HG02970 (cell line): ENCODE results near the gene GPR17.

ENCODE experiments used
- ATAC-seq: cut with Tn5 transposase; IDR thresholded peaks from one replicate; pipeline ENCODE4 v1.9.1; 2021; ENCODE audit warnings: mild to moderate bottlenecking, moderate library complexity, moderate number of reproducible peaks; ENCODE audit not compliant: unreplicated experiment, low FRiP score

The GPR17 gene

DNA sequence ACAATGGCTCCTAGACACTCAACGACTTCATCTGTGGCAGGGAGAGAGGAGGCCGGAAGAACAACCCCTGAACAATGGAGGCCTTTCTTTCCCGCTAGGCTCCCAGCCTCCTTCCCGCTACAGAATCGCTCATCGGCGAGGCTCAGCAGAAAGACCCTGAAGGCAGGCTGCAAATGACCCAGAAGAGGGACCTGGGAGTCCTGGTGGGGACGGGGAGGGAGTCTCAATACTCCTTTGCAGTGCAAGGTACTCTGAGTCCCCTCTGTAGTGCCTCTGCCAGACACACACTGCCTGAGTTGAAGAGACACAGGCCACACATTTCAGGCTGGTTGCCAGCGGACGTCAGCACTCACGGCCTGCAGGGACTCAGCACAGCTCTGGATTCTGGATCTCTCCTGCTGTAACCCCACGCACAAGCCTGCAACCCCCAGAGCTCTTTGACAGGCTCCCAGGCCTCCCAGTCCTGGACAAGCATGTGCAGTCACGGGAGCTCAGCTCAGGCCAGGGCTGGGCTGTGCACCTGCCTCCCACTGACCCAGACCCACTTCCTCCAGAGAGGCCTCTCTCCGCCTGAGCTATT, 6.1 kb downstream of the GPR17 start:
- ATAC-seq, result no peak

DNA sequence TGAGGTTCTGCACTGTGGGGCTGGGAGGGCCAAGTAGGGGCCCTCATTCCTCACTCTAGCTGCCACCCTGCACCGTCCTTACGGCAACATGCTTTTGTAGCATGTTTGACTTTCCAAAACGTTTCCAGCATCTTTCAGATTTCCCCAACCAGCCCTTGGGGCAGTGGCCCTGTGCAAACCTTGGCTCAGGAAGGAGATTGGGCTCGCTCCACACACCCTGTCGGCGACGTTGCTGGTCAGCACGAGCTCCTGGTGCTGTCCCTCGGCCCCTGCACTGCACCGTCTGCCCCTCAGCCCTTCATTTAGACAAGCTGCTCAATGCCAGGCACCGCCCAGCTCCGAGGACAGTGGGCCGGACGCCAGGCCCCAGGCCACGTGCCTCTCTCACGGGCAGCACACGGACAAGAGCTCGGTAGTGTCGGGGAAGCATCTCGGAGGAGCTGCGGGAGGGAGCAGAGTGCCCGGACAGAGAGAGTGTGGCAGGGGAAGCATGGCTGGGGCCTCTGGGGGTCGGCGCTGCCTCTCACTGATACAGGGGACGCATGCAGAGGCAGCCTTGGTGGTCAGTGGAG, 6.9 kb downstream of the GPR17 start:
- no peak for ATAC-seq

DNA sequence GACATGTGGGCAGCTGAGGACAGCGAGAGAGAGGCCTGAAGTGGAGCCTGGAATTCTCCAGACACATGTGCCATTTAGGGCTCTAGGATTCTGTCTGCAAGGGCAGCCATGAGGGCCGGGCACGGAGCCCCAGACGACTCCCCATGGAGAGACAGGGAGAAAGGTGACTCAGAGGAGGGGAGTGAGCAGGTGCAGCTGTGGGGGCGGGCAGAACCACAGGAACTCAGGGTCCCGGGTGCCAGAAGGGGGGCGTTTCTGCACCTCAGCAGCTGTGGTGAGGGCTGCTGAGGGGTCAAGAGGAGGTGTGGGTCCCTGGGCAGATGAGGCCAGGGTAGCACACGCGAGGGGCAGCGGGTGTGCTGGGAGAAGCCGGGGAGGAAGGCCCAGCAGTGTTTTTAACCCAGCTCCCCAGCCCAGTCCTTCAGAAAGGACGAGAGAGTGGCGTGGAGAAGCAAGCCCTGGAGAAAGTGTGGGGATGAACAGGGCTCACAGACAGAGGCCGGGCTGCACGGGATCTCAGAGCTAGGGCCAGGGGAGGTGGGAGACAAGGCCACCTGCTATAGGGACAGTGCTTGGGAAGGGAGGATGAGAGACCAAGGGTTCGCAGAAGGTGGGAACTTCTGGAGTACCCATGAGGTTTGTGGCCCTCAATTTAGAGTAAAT, 7.6 kb downstream of the GPR17 start:
- ATAC-seq, result no peak

DNA sequence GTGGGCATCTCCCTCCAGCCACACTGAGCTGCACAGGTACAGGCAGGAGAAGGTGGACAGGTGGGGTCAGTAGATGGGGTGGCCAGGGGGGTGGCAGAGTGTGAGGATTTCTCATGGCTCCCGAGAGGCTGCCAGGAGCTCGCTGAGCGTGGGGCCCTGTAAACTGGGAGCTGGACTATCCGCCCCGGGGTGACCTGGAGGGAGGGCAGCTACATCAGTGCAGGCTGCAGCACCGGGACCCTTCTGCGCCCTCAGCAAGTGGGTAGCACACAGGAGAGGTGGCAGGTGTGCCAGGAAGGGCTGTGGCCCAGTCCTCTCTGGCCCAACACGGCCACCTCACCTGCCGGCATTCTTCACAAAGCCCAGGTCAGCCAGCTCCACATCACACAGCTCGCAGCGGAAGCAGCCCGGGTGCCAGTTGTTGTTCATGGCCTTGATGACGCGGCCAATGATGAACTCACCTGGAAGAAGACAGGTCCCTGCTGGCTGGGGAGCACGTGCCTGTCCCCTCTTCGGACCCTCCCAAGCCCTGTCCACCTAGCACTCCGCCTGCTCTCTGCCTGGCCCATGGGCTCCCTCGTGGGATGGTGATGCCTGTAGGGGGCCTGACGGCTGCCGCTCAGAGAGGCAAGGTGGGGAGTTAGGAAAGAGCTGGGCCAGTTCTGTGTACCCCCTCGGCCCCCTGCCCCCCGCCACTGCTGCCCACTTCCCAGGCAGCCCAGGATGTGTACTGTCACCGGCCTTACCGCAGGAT, 8.3 kb downstream of the GPR17 start:
- no peak for ATAC-seq

DNA sequence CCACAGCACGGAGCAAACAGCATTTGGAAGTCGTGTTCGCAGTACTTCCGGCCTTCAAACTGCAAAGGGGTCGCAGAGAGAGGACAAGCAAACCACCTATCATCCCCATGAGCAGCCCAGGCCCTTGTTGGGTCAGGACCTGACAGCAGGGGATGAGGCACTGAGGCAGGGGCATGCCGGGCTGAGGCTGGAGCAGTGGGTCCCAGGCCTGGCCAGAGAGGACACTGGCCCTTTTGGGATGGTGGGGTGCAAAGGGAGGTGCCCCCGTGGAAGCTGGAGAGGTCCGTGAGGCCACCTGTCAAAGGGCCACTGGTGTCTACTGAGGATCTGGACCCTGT, 8.9 kb downstream of the GPR17 start:
- no peak for ATAC-seq

DNA sequence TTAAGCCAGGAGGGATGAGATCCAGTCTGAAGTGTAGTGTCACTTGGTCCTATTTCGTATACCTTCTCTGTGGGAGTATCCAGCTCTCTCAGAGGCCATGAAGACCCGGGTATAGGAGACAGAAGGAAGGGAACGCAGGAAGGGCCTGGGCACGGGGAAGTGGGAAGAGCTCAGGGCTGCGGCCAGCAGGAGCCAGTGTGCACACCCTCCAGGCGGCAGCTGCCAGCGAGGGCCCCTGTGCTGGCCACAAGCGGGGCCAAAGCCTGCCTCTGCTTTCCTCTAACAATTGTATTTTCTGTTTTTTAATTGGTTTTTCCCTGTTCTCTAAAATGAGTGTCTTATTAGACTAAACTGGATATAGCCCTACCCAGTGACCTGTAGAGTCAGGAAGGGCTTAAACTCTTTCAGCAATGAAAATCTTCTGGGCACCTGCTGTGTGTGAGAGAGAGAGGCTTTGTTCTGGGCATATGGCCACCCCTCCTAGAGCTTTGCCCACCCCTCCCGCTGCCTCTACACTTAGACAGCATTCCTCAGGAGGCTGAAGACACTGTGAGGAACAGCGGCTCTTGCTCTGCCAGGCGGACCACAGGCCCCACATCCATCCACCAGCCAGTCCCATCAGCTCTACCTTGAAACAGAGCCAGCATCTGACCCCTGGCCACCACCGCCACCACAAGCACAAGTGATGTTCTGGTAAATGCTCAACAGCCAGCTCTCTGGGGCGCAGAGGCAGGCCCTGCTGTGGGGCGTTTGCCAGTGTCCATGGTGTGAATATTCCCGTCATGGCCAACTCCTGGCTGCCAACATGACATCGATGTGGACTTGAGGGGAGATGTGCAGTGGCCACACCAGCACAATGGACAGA, 9.5 kb downstream of the GPR17 start:
- ATAC-seq, result no peak

DNA sequence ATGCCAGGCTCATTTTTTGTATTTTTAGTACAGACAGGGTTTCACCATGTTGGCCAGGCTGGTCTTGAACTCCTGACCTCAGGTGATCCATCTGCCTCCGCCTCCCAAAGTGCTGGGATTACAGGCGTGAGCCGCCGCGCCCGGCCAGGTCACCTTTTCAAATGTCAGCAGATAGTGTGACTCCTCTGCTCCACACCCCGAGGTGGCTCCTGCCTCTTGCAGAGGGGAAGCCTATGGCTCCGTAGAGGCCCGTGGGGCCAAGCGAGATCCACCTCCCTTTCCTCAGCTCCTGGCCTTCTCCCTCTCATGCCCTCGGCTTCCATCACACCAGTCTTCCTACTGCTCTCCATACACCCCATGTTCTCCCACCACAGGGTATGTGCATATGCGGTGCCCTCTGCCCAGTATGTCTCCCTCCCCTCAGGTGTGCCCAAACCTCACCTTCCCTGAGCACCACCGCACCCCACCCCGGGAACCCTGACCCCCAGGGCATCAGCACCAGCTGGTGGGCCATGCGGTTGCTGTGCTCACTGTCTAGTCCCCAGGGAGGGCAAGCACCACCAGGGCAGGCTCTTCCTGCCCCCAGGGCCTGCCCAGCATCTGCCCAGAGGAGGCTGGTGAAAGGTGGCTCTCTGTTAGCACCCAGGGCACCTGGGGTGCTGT, 10.7 kb downstream of the GPR17 start:
- ATAC-seq, result no peak

DNA sequence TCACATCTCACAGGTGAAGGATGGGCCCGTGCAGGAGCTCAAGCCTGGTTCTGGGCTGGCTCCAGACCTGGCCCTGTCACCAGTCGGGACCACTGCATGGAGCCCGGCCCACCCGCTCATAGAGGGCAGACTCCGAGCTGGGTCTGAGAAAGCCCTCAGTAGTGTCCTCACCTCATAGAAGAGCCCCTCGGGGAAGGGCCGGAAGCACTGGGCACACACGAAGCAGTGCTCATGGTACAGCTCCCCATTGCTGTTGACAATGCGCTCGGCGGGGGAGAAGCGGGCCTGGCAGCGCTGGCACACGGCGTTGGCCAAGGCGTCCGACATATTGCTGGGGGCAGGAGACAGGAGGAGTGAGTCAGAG, 11.3 kb downstream of the GPR17 start:
- ATAC-seq, result no peak

DNA sequence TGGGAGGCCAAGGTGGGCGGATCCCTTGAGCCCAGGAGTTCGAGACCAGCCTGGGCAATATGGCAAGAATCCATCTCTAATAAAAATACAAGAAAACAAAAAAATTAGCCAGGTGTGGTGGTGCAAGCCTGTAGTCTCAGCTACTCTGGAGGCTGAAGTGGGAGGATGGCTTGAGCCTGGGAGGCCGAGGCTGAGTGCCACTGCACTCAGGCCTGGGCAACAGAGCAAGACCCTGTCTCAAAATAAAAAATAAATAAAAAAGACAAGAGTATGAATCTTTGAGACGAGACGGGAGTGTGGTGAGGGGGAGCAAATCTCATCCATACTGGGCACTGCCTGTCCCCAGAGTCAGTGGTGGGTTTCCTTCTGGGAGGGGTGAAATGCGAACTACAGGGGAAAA, 12.2 kb downstream of the GPR17 start:
- ATAC-seq, result no peak

DNA sequence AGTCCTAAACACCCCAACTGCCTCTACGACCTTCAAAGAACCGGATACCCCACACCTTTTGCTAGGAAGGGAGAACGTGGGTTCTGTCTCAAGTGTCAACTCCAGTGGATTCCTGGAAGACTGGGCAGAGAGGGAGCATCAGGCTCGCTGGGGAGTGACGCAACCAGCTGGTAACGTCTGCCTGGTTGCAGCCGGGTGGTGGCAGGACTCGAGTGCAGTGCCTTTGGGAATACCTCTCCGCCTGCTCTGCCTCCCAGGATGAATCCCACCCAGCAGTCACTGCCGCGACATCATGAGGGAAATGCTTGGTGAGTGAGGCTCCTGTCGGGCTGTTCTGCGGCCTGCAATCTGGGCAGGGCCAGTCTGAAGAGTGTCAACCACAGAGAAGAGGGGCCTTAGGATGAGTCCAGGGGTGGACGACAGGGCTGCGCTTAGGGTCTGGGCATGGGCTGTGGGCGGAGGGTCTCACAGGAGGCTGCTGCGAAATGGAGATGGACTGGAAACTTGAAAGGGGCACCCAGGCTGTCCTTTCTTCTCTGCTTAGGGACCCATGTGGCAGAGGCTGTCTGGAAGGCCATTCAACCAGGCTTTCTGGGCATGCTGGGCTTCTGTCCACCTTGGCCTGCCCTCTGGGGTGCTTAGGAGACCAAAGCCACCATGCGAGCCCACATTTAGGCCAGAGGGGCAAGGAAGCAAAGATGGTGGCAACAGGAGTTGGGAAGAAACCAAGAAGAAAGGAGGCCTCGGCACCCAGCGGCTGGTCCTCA, 12.9 kb downstream of the GPR17 start:
- ATAC-seq, result no peak

DNA sequence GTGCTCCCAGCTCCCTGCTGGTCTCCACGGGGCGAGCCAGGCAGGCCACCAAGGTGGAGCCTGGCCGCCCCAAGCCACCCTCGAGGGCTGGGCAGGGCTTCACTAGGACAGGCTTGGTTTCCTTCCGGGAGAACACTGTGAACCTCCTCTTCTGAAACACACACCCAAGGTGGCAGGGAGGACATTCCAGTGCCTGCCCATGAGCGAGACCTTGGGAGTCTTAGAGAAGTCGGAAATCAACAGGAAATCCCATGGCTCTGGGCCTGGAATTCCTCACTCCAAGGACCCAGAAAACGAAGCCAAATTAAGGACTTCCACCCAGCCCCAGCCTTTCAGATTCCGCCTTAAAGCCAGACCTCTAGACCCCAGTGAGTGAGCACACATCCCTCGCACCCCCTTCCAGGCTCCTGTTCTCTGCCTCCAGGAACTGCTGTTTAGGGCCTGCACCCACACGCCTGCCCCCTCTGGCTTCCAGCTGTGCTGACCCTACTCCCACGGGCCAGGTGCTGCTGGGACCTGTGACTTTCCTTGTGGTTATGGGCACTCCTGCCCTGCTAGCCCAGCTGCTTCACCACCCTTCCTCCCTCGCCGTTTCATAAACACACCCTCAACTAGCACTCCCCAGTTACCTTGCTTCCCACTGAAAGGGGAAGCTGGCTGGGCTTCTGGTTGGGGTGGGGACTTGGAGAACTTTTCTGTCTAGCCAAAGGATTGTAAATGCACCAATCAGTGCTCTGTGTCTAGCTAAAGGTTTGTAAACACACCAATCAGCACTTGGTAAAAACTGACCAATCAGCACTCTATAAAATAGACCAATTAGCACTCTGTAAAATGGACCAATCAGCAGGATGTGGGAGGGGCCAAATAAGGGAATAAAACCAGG, 13.7 kb downstream of the GPR17 start:
- ATAC-seq, result no peak

DNA sequence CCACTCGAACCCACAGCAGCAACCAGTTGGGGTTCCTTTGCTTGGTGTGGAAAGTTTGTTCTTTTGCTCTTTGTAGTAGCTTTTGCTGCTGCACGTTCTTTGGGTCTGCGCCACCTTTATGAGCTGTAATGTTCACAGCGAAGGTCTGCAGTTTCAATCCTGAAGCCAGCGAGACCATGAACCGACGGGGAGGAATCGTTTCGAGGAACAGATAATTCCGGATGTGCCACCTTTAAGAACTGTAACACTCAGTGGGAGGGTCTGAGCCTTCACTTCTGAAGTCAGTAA, 14.3 kb downstream of the GPR17 start:
- no peak for ATAC-seq

DNA sequence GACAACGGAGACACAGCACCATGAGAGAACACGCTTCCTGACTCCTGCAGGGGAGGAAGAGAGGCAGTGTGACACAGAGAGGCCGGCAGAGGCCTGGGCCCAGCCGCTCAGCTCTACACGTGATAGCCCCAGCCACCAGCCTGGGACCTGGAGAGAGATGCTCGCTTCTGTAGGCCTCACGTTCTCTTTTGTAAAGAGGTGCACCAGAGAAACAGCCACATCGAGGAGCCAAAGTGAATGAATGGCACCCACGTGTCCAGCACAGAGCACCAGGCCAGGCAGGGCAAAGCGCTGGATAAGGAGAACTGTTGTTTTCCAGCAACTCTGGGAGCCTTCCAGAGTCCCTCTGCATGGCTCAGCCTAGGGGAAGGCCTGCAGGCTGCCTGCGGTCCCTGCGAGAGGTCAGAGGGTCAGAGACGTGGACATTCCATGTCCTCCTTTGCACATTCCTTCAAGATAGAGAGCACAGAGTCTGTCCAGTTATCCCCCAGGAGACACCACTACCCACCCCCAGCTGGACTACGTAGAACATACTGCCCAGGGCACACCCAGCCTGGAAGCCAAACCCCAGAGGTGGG, 15.2 kb downstream of the GPR17 start:
- ATAC-seq, result no peak

DNA sequence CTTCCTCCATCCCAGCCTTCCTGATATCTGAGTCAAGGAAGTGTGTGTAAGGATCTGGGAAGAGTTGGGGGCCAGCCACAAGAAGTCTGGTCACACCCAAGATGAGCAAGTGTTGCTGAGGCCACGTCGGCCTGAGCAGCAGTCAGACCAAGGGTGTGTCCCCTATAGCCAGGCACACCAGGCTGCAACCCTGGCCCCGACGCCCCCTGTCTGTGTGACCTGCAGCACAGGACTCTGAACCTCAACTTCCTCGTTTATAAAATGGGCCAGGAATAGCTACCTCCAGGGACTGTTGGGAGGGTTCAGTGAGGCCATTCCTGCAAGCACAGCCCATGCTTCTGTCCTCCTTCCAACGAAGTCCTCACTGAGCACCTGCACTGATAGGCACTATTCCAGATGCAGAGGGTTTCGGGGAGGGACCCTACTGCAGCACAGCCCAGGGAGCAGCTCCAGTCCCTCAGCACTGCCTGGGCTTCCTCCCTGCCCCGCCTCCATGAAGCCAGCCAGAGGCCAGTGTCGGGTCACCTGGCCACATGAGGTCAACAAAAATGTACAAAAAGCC, 16.1 kb downstream of the GPR17 start:
- no peak for ATAC-seq

DNA sequence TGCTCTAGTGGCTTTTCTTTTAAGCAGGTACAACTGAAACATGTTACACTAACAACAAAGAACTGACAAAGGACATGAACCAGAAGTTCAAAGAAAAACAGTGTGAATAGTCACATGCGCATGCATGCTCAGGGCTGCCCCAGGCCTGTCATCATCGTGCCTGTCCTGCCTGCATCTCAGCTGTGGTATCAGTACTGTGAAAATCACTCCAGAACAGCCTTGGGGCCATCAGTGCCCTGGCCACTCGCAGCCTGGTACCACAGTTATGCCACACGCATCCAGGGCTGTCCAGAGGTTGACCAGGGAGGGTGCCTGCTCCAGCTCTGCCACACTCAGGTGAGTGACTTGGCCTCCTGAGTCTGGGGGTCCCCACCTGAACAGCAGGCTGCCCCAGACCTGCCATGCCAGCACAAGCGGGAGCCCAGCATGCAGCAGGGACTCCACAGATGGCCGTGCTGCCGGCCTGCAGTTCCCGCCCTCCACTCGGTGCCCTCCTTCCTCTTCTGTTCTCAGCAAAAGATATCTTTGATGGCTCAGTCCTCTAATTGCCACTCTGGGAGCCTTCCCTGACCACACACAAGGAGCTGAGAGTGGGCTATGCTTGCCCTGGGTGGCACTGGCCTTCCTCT, 17.1 kb downstream of the GPR17 start:
- no peak for ATAC-seq

DNA sequence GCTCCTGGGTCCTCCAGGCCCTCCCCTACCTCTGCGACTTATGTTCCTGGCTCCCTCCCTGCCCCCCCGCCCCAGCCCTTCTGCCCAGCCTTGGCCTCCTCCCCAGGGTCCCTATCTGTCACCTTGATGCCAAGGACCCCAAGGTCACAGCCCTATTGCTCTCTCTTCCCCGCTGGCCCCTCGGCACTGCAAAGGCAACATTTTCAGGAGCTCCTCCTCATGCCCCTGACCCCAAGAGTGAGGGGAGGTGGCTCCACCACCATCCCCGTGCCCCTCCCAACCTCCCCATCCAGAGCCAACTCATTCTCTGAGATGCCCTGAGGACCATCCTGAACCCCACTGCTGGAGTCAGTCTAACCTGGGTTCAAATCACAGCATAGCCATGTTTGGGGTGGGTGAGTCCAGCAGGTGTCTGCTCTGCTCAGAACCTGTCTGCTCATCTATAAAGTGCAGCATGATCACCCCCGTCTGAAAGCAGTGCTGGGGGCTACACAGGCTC, 17.7 kb downstream of the GPR17 start:
- ATAC-seq, result no peak

DNA sequence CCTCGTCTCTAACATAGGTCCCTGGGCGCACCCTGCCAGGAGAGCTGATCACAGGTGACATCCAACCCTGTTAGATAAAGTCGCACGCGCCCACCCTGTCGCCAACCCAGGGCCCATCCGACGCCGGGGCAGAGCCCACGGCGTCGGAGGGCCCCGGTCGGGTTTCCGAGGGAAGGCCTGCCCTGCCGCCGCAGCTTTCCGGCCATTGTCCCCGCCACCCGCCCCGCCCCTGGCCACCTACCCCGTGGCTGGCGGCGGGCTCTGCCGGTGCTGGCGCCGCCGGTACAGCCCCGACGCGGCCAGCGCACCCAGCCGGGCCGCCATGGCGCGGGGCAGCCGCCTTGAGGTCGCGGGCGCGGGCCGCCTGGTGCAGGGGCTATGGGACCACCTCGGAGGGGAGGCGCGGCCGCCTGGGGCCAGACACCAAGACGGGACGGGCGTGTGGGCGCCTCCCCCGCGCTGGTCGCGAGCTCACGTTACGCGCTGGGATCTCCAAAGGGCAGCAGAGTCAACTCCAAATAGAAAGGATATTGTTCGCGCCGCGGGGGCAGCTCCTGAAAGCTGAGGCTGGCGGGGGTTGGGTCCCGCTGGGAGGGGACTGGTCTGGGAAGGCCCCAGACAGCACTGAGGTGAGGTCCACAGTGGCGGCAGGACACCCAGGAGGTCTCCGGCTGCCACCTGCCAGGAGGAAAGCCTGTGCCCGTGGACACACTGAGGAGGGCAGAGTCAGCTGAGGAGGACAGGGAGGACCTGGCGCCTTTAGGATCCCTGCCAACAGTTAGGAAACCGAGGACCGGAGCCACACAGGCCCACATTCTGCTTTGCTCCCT, 18.3 kb downstream of the GPR17 start:
- no peak for ATAC-seq
